ENCODE results near the gene SLC2A9.
A peak's percentile ranks its signal among the peaks of the same experiment; 100 is the strongest.
"Not testable (repeated sequence)": the region's sequence is repeated elsewhere in the genome, so short reads cannot be mapped to it uniquely, and the experiment has no call there.

Gene SLC2A9

DNA sequence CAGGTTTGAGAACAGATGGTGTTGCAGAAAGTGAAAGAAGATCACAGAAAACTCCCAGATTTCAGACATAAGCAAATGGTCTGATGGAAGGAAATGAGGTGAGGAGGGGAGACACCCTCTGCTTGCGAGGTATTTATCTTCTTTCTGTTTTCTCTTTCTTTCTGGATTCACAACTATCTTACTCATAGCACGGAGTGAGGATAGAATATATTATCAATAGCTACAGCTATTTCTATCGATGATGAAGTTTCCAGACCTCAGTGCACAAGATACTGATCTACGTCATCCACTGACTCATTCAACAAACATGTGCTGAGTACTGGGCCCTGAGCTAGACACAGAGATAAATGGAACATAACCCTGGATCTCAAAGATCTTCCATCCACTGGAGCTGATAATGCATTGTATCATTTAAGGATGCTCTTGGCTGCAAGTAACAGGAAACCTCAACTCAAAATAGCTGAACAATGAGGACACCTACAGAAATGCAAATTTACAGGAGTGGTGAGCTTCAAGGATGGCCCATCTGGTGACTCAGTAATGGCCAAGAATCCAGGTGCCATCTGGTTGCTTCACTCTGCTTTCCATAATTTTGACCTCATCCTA, 21.2 kb downstream of the SLC2A9 start:
- no peak for DNase-seq

DNA sequence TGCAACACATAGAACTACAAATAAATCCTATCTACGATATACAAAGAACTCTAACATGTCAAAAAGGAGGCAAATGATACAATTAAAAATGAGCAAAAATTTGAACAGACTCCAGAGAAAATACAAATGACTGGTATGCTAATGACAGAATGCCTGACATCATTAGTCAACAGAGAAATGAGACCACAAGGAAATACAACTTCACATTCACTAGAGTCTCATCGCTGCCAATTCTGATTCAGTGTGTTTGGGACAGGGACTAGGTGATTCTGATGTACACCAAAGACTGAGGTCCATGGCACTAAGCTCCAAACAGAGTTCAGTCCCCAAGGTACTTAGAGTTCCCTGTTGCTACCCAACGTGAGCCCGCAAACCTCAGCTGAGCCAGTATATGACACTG, 23.4 kb downstream of the SLC2A9 start:
- no peak for DNase-seq

GRCh38 chr4:9996319-9997110, 24.8 kb downstream of the SLC2A9 start:
- DNase-seq, result no peak

- DNase-seq, result no peak
Observed at GRCh38 chr4:9994246-9994847, 26.9 kb downstream of the SLC2A9 start.

GRCh38 chr4:9989918-9990635, 31.2 kb downstream of the SLC2A9 start:
- DNase-seq, result no peak

DNA sequence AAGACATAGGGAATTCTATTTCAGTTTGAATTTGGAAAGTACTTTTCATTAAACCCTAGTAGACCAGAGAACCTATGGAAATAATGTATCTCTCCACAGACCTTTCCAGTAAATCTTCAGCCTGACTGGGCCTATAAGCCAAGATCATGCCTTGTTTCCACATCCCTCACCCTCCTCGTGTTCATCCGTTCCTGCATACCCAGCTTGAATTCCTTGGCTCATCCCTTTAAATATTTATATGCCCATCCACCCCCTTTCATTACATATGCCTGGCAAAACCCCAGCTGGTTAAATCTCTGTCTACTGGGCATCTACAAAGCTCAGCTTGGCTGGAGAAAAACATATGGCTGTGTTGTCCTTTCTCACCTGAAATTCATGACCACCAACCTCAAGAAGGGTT, 32.4 kb downstream of the SLC2A9 start:
- DNase-seq, result no peak

DNA sequence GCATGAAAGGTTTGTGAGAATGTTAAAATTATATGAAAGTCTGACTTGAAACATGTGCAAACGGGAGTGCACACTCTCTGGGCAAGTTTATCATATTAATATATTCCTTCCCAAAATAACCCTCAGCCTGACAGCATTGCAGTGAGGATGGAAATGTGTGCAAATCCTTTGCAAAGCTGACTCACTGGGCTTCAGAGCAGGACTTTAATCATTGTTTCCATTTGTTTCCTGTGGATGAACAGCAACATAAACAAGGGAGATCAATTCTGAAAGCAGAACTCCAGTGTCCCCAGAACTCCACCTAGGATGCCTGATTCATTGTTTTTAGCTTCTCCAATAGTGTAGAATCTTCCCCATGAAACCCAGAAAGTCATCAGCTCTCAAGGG, 32.9 kb downstream of the SLC2A9 start:
- no peak for DNase-seq

DNA sequence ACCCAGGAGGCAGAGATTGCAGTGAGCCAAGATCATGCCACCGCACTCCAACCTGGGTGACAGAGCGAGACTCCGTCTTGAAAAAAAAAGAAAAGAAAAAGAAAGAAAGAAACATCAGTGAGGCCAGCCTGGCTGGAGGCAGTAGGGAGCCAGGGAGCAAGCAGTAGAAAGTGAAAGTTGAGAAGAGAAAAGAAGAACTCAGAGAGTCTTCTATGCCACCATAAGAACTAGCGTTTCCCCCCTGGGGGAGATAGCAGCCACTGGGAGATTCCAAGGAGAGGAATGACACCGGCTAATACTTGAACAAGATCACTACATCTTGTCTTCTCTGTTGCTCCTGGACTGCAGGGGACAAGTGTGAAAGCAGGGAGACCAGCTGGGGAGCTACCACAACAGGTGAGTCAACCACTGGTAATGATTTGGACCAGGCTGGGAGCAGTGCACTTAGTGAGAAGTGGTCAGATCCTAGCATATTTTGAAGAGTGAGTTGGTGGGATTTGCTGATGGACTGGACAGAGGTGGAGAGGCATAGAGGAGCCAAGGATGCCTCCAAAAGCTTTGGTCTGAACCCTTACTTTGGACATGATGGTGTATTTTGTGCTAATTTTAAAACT, 33.4 kb downstream of the SLC2A9 start:
- DNase-seq, result no peak

- DNase-seq, result no peak
Observed at GRCh38 chr4:9984621-9985020, 36.7 kb downstream of the SLC2A9 start.

DNA sequence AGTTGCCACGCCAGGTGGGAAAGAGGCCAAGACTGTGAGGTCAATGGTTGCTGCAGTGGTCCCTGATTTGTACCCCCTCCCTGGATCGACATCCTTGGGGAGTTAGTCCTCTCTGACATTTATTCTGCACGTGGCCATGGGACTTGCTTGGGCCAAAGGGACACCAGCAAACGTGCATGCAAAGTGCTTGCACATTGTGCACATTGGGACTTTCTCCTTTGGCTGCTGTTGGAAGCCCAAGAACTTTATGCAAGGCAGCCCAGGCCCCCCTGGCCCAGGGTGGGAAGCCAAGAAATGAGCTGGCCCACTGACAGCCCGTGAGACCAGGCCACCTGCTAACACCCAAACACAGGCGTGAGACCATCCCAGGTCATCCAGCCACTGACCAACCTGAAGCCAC, 38.1 kb downstream of the SLC2A9 start:
- DNase-seq, result no peak

DNA sequence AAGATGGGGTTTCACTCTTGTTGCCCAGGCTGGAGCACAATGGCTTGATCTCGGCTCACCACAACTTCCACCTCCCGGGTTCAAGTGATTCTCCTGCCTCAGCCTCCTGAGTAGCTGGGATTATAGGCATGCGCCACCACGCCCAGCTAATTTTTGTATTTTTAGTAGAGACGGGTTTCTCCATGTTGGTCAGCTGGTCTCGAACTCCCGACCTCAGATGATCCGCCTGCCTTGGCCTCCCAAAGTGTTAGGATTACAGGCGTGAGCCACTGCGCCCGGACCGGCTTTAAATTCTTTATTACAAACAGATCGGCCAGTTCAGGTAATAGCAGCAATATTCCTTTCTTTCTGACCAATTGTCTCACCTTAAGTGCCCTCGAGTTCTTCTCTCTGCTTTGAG, 39.4 kb downstream of the SLC2A9 start:
- not testable (repeated sequence) for DNase-seq

DNA sequence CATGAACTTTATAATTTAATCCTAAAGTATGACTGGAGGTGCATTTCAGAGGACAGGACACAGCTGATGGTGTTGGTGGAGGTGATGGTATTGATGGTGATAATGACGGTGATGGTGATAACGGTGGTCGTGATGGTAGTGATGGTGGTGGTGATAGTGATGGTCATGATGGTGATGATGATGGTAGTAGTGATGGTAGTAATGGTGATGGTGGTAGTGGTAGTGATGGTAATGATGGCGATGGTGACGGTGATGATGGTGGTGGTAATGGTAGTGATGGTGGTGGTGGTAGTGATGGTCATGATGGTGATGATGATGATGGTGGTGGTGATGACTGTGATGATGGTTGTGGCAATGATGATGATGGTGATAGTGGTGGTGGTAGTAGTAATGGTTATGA, 40.4 kb downstream of the SLC2A9 start:
- DNase-seq, result no peak

DNA sequence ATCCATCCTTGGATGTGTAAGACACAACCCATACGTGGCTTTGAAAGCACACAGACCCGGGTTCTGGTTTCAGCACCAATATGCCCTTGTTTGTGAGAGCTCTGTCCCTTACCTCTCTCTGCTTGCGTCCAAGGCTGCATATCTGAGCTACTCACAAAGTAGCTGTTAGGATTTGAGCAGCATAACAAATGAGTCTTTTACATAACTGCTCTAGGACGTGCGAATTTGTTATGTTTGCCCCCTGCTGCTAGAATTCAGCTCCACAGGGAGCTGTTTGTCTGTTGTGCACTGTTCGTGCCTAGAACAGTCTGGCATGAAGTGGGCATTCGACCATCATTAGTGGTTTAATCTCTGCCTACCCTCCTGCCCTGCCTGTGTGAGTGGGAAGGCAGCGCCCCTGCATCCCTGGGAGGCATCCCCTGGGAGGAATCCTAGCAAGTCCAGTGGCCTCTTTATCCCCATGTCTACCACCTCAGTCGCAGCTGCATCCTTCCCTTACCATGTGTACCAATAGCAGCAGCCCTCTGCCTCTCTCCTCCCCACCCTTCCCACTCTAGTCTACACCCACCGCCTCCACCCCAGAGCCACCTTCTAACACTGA, 42.1 kb downstream of the SLC2A9 start:
- DNase-seq, result peak in 5 of 58 donors; percentile 14 to 32 (median 22)

DNA sequence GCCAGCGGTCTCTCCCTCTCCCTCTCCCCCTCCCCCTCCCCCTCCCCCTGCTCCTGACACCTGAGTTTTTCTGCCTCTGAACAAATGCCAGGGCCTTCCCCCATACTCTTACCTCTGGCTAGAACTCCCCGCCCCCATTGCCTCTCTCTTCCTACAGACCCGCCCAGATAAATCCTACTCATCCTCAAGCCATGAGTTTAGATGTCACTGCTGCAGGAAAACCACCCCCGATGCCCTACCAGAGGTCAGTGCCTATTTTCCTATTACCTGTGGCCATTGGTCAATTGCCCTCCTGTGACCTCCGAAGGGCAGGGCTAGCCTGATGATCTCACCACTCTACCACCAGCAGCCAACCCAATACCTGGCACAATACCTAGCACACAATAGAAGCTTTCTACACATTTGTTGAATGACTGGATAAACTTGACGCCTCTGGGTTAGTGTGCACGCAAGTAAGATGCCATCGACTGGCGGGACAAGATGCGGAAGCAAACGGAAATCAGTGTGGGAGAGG, 43.7 kb downstream of the SLC2A9 start:
- no peak for DNase-seq

DNA sequence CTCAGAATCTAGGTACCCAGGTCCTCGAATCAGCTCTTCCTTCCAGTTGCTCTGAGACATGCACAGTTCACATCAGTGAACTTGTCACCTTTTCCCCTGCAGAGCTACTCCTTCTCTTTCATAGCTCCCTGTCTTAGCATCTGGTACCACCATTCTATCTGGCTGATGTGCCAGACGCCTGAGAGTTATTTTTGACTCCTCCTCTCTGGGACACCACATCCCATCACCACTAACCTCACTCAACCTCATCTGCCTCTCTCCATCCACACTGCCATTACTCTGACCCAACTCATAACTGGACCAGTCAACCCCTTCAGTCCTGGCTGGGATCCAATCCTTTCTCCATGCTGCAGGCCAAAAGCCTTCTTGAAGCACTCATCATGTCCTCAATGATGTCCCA, 44.5 kb downstream of the SLC2A9 start:
- DNase-seq, result no peak

- DNase-seq, result no peak
Observed at GRCh38 chr4:9976293-9976692, 45.0 kb downstream of the SLC2A9 start.

GRCh38 chr4:9971711-9972110, 49.6 kb downstream of the SLC2A9 start:
- no peak for DNase-seq

GRCh38 chr4:9970399-9971011, 50.8 kb downstream of the SLC2A9 start:
- DNase-seq, result no peak

DNA sequence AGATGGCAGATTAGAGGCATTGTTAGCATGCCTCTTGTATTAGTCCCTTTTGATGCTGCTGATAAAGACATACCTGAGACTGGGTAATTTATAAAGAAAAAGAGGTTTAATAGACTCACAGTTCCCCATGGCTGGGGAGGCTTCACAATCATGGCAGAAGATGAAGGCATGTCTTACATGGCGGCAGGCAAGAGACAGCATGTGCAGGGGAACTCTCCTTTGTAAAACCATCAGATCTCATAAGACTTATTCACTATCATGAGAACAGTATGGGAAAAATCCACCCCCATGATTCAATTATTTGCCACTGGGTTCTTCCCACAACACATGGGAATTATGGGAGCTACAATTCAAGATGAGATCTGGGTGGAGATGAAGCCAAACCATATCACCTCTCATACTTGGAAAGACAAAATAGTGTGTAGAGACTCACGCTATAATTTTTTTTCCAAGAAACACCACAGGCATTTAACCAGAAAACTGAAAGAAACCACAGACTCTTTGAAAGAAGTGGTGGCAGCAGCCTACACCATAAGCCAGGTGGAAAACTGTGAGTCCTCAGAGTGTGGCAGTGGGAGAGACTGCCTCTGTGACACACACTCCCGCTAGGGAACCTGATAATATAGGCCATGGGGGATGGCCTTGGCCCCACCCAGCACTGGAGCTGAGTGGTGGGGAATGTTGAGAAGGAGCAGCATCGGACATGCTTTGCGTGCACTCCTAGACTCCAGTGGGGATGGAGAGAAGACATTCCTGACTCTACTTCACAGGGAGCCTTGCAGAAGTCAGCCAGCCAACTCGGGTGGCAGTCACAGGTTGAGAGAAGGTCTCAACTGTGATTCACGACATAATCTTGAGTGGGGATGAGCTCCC, 51.5 kb downstream of the SLC2A9 start:
- DNase-seq, result no peak

DNA sequence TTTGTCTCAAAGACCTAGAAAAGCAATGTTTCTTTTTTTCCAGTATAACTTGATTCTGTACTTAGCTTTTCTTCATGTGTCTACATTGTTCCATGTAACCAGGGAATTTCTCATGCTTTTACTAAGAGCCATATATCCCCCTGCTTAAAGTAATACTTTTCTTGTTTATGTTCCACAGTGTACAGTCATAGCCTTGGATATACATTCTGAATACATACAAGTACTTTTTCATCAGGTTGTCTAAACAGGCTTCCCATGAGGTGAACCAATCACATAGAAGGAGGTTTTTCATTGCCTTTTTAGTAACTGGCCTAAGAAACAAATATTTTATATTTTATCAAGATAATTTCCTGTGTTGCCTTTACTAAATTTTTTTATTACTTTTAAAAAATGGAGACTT, 52.8 kb downstream of the SLC2A9 start:
- no peak for DNase-seq

Data from anterior cingulate cortex (tissue), 58 donors.